Cerebellar cortex (tissue), 1 donor: ENCODE results near the gene HK3.

ENCODE experiments used
- DNase-seq: peaks from one replicate; pipeline ENCODE4 v3.0.0-alpha.2; 2015; ENCODE audit warnings: low spot score

HK3 gene

GRCh38 chr5:176849611-176850227, 49.4 kb downstream of the HK3 start:
- no peak for DNase-seq

- DNase-seq: no peak
Measured at GRCh38 chr5:176848651-176849050, 50.5 kb downstream of the HK3 start.

- no peak for DNase-seq
Measured at GRCh38 chr5:176847726-176848290, 51.3 kb downstream of the HK3 start.

GRCh38 chr5:176847148-176847547, 52.0 kb downstream of the HK3 start:
- DNase-seq: no peak

- DNase-seq: no peak
Measured at GRCh38 chr5:176846335-176847140, 52.6 kb downstream of the HK3 start.

GRCh38 chr5:176845392-176845713, 53.8 kb downstream of the HK3 start:
- DNase-seq: no peak

- peak; percentile 52 for DNase-seq
Measured at GRCh38 chr5:176844706-176845391, 54.3 kb downstream of the HK3 start.

- no peak for DNase-seq
Measured at GRCh38 chr5:176844281-176844680, 54.9 kb downstream of the HK3 start.

- DNase-seq: no peak
Measured at GRCh38 chr5:176843673-176844072, 55.5 kb downstream of the HK3 start.

GRCh38 chr5:176837707-176838115, 61.4 kb downstream of the HK3 start:
- peak; percentile 68 for DNase-seq

- DNase-seq: peak; percentile 95
Measured at GRCh38 chr5:176836811-176837706, 62.1 kb downstream of the HK3 start.

- DNase-seq: no peak
Measured at GRCh38 chr5:176835918-176836317, 63.2 kb downstream of the HK3 start.

GRCh38 chr5:176833286-176833685, 65.9 kb downstream of the HK3 start:
- no peak for DNase-seq

GRCh38 chr5:176832162-176832561, 67.0 kb downstream of the HK3 start:
- DNase-seq: no peak

- no peak for DNase-seq
Measured at GRCh38 chr5:176831425-176831824, 67.7 kb downstream of the HK3 start.

- DNase-seq: no peak
Measured at GRCh38 chr5:176830995-176831423, 68.1 kb downstream of the HK3 start.
